M059J (cell line): Measurements from ENCODE around the gene LONP2. TPM values are rescaled to one million over a fixed set of nuclear protein-coding genes. Genes with fewer than 3 reads are reported as not detected.
A peak's percentile ranks its signal among the peaks of the same experiment; 100 is the strongest.
"Not testable (repeated sequence)": the region's sequence is repeated elsewhere in the genome, so short reads cannot be mapped to it uniquely, and the experiment has no call there.

Experiments
- DNase-seq: peaks from one replicate; pipeline ENCODE4 v3.0.0-alpha.2; 2012; ENCODE audit warnings: low read depth
- total RNA-seq: library from RNA; depleted of rRNA; stranded (reverse); fragments of >200 nt; shearing (Covaris generic); gene quantifications from 2 replicates; pipeline ENCODE4 v1.2.3, GENCODE V29; 2014

The LONP2 gene
- total RNA-seq, 1 experiment from 2014 or later: 58.2 TPM

DNA sequence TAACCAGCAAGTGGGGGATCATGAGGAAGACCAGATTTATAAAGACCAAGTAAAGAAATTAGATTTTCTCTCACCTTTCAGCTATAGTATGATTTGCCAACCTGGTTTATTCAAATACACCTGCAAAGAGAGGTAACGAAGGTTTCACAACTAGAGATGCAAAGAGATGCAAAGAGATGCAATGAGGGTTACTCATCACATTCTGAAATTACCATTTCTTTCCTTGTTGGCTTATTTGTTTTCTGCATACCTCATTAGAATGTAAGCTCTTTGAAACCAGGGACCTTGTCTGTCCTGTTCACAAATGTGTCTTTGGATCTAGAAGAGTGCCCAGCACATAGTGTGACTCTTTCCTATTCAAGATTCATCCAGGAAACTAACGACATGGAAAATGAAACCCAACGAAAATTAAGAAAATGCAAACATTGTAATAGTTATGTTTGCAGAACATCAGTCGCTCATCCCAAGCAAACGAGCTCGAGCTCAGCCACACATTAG lies 9.0 kb upstream of the LONP2 start:
- DNase-seq: no peak

DNA sequence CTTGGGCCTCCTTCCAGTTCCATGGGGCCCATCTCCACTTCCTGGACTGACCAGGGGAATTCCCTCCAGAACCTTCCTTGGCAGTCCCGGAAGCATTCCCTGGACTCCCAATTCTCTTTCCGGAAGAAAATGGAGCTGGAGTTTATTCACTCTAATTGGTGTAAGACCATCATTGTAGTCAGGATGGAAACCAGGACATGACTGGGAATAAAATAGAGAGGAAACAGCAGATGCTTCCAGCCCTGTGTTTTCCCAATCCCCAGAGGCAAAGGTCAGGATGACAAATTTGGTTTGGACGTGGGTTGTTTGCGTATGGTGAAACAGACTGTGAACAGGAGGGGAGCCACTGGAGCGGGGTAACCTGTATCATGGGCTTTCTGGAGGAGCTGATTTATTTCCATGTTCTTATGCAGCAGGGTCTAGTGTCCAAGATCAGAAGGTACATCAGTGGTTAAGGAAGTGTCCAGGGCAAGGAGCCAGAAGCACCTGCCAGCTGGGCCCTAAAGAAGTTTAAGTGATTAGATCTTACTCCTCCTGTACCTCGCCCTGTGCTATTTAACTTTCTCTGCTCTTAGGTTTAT lies 8.5 kb upstream of the LONP2 start:
- no peak for DNase-seq

DNA sequence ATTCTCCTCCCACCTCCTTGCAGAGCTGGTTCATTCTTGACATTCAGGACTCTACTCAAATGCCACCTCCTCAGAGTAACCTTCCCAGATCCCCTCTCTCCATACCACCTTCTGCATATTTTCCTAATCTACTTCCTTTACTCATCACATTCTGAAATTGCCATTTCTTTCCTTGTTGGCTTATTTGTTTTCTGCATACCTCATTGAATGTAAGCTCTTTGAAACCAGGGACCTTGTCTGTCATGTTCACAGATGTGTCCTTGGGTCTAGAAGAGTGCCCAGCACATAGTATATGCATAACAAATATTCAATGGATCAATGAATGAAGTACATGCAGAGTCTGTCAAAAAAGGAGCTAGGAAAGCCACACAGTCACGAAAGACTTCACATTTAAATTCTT lies 7.8 kb upstream of the LONP2 start:
- no peak for DNase-seq

DNA sequence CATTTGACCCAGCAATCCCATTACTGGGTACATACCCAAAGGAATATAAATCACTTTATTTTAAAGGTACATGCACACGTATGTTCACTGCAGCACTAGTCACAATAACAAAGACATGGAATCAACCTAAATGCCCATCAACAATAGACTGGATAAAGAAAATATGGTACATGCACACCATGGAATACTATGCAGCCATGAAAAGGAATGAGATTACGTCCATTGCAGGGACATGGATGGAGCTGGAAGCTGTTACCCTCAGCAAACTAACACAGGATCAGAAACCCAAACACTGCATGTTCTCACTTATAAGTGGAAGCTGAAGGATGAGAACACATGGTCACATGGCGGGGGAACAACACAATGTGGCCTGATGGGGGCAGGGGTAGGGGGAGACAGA lies 4.0 kb upstream of the LONP2 start:
- not testable (repeated sequence) for DNase-seq

DNA sequence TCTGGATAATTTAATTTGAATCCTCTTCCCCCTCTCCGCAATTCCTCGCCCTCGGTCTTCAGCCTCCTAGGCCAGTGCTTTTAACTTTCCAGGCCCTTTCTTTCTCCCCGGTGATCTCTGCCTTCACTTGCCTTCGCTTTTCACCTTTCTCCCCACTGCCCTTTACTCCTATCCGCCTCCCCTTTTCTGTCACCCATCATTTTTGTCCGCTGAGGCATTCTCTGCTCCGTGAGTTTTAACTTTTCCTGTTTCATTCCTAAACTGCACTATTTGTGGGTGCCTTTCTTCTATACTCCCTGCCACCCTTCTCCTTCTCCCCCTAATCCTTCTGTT lies 729 bp downstream of the LONP2 start:
- no peak for DNase-seq

DNA sequence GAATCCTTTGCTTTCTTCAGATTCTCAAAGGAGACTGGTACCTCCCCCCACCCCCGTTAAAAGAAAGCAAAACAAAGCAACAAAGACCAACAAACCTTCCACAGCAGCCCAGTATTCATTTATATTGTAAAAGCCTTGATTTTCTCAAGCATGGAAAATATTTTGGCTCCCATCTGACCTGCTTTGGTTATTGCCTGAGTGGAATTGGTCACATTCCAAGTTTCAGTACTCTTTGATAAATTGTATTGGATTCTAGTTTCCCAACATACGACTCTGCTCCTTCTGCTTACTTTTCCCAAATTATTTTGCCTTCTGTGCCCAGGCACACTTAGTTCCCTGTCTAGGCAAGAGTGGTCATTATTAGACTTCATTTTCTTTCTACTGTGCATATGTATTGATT lies 2.0 kb downstream of the LONP2 start:
- DNase-seq: no peak

DNA sequence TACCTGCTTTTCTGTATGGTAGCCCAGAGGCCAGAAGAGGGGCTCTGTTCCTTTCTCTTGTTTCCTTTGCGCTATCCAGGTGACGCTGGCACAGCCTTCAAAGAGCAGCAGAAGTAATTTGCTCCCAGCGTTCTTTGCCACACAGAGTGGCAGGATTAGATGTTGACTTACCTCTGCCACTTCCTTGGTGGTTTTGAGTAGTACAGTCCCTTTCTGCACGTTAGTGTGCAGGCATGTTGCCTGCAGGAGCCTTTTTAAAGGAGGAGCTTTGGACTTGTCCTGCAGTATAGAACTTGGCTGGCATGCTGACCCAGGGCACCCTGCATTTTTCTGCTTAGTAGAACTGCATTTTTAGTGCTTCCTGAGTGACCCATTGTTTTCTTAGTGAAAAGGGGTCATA lies 3.2 kb downstream of the LONP2 start, which contains the start of gene ABCC11:
ABCC11 (minus strand) TSS at position 229 of the 400 bp plus-strand sequence. CDS start 15,618 bp downstream, outside the sequence.
- DNase-seq: no peak

DNA sequence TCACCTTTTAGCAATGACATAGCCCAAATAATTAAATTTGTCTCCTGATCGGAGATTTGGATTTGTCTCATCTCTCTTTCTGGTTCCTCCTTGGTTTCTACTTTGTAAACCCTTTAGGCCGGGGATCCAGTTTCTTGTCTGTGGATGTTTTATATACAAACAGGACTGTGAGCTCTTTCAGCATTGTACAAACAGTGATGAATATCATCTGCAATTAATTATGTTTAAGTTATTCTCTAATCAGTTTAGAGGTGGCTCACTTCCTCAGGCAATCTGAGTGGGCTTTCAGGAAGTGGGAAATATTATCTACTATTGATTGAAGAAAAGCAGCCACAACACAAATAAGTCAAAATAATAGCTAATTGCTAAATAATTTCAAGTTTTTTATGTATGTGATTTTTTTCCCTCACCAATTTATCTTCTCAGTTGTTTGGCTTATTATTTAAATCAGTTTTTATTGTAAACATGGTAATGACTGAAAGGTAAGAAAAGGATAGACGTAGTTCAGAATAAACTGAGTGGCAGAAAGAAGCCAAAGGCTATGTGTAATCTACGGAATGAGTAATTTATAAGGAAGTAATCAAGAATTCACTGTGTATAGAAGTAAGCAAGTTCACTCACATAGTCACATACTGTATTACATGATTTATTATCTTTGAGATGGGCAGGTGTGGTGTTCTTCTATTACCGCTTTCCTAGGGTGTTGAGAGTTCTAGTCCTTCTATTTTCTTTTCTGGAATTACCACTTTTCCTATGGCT lies 6.6 kb downstream of the LONP2 start:
- DNase-seq: no peak

DNA sequence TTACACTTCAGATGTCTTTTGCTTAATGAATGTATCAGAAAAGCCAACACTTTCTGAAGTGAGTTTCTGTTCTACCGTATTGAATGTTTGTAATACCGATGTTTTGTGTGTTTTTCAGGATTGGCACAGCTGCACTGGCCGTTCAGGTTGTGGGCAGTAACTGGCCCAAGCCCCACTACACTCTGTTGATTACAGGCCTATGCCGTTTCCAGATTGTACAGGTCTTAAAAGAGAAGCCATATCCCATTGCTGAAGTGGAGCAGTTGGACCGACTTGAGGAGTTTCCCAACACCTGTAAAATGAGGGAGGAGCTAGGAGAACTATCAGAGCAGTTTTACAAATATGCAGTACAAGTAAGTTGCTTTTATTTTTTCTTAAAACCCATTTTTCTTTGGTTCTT lies 7.9 kb downstream of the LONP2 start:
- no peak for DNase-seq

DNA sequence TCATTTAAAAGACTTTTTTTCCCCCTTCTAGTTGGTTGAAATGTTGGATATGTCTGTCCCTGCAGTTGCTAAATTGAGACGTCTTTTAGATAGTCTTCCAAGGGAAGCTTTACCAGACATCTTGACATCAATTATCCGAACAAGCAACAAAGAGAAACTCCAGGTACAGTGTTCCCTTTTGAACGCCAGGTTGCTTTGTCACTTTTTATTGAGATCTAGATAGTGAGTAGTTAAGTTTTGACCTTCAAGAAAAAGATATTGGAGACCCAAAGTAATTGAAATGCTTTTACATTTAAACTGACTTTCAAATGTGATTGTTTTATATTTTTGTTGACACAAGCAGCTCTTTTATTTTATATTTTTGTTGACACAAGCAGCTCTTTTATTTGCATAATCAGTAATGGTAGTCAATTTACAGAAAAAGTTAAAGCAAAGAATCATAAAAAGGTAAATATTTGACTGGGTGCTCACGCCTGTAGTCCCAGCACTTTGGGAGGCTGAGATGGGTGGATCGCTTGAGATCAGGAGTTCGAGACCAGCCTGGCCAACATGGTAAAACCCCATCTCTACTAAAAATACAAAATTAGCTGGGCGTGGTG lies 12.6 kb downstream of the LONP2 start:
- no peak for DNase-seq

DNA sequence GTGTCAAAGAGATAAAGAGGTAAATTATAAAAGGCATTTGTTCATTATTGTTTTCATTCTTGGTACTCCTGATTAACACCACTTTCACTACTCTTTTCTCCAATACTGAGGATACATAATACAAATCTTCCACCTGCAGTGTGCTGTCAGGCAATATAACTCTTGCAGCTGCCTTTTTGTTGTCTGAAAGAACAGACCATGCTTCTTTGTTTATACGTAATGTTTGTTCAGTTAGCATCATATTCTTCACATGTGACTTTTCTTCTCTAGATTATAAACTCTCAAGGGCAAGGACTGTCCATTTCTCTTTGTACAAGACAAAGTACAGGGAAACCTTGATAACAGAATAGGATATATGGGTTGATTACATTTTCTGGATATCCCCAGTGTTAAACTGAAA lies 17.5 kb downstream of the LONP2 start:
- no peak for DNase-seq

DNA sequence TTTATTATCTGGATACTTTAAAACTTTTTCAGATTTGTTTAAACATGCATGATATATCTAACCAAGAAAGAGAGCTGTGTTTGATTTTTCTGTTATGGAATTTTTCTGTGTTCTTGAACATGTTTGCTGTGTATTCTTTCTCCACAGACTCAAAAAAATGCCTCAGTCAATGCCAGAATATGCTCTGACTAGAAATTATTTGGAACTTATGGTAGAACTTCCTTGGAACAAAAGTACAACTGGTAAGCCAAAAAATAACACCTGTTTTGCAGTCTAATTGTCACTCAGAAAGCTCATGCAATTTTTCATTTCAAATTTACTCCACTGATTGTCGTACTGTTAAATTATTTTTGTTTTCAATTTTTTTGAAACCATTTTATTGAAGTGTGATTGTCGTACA lies 18.5 kb downstream of the LONP2 start:
- DNase-seq: no peak

DNA sequence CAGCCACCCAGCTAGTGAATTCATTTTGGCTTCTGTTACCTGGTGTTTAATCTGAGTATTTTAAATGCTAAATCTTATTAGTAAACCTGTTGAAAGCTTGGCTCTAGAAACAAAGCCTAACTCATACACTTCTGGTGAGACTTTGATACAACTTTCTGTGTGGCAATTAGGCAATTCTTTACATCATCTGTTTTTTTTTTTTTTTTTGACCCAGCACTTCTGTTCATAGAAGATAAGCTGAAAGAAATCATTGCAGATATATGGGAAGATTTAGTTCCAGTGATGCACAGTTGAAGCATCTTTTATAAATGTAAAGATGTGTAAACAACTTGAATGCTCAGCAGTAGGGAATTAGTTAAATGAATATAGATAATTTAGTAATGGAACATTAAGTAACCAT lies 24.9 kb downstream of the LONP2 start:
- DNase-seq: no peak

DNA sequence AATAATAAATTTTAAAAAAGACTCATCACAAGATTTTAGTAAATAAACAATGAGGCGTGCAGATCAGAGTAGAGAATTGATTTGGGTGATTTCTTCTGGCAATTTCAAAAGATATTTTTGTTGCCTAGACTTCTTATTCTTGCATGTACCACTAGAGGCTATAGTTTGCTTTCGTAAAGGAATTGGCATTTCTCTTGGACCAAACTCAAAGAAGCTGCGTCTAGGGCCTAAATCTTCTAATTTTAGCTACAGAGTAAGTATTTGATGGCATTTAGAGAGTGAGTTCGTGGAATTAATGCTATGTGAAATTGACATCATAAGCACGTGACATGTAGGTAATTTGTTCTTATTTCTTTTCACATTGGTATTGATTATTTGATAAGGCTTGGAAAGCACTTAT lies 27.6 kb downstream of the LONP2 start:
- DNase-seq: no peak

DNA sequence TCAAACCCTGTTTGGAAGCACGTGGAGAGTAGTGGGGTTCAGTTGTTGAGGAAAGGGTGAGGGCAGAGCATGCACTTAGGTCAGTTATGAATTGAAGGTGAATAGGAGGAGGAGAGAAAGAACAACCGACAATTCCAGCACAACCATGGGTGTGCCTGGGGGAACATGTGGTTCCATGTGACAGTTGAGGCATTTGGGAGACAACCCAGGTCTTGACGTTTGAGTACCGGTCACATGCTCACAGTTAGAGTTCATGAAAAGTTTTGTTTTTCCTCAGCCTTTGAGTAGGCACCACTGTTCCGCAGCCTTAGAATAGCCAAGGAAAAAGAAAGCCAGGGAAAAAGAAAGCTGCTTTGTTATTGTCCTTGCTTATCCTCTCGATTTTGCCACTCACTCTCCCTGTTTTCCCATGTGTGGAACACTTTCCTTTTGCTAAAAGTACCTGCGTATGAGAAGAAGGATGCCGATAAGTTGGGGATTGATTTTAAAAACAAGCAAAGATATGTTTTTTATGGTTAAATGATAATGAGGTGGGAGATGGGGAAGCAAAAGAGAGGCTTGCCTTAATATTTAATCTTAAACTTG lies 28.8 kb downstream of the LONP2 start:
- no peak for DNase-seq

DNA sequence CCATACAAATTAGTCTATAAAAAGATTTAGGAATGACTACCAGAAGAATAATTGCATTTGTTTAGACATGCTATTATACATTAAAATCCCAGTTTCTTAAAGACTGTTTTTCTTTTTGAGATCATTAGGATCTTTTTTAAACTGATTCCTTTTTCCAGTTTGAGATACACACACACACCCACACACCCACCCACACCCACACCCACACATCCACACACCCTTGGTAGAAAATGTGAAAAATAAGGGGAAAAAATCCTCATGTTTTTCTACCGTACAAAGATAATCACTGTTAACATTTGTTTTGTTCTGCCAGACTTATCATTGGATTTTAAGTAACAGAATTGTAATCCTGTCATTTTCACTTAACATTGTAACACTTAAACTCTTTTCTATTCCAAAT lies 30.4 kb downstream of the LONP2 start:
- DNase-seq: no peak

DNA sequence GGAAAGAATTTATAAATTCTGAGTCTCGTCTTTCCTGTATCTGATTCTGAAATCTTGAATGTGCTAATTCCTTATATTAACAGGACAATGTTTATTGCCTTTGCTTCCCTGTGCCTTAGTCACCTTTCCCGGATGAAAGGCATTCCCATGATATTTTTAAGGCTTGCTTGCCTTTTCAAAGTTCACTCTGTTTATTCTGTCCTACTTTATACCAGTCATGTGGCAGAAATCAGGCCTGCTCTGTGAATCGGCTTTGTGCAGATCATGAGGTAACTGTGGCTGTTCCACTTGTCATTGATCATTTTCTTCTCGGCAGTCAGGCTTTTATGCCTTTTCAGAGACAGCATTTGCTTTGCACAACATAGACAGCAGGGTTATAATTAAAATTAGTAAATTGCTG lies 32.0 kb downstream of the LONP2 start:
- no peak for DNase-seq

DNA sequence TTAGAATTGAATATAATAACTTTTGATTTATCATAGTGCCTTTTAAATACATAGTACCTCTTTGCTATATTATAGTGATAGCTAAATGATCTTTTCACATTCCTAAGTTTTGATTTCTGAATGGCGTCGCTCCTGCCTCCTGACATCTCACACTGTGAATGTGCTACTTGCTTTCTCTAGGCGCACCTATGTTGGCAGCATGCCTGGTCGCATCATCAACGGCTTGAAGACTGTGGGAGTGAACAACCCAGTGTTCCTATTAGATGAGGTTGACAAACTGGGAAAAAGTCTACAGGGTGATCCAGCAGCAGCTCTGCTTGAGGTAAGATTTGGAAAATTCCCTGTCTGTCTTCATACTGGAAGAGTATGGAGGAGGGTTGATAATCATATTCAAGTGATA lies 33.1 kb downstream of the LONP2 start:
- DNase-seq: peak; percentile 20

DNA sequence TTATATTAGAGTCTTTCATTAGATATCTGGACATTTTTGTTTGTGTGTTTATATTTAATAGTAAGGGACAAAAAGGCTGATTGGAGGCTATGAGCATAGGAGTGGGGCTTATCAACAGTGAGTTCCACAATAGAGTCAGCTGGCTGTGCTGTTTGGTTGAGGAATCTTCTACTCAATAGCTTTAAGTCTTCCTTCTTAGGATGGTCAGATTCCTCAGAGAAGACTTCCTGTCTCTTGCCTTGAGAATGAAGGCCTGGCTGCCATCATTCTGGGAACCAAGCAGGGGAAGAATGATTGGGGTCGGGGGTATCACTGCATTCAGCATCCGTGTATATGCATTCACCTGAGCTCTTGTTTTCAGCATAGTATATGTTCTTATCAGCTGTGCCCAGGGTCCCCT lies 35.1 kb downstream of the LONP2 start:
- DNase-seq: no peak

DNA sequence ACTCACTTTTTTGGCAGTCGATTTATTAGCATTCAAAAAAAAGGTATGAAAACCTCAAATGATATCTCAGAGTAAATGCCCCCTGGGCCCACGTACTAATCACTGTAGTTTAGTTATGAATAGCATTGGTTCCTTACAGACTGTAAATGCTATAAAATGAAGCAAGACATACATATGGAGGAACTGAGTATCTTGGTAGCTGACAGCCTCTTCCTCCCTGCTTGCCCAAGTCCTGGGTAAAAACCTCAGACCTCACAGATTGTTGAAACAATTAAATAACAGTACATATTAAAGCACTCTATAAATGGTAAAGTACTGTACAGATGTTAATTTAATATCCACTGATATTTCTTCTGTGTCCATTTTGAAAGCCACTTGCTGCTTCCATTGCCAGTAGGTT lies 36.4 kb downstream of the LONP2 start:
- DNase-seq: no peak

DNA sequence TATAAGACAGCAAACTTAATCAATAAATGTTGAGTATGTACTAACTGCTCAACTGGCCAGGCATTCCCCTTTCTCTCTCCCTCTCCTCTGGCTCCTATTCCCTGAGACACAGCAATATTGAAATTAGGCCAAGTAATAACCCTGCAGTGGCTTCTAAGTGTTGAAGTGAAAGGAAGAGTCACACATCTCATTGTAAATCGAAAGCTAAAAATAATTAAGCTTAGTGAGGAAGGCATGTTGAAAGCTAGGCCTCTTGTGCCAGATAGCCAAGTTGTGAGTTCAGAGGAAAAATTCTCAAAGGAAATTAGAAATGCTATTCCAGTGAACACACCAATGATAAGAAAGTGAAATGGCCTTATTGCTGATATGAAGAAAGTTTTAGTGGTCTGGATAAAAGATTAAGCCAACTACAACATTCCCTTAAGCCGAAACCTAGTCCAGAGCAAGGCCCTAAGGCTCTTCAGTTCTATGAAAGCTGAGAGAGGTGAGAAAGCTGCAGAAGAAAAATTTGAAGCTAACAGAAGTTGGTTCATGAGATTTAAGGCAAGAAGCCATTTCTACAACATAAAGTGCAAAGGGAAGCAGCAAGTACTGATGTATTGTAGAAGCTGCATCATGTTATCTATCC lies 38.6 kb downstream of the LONP2 start:
- DNase-seq: no peak

DNA sequence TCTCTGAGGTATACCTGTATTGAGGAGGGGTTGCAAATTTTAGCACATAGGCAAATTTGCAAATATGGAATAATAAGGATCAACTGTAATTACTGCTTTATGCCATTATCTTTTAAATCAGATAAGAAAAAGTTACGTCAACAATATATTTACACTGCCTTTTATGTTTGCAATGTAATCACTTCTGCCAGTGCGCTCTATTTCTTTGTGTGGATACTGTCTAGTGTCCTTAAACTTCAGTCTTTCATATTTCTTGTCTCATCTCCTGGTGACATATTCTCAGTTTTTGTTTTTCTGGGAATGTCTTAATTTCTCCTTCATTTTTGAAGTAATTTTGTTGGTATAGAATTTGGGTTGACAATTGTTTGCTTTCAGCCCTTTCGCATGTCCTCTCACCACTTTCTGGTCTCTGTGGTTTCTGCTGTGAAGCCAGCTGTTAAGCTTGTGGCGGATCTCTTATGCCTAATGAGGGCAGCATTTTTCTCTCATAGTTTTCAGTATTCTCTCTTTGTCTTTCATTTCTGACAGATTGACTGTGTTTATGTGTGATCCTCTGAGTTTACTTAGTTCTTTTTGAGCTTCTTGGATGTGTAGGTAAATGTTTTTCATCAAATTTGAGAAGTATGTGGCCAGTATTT lies 40.8 kb downstream of the LONP2 start:
- no peak for DNase-seq
